NT2/D1 (cell line): ENCODE results near the gene ACVR1.

Experiments
- SUZ12 ChIP-seq: IDR thresholded peaks from 2 replicates; pipeline ENCODE4 v1.6.1; 2011; ENCODE audit not compliant: insufficient read length, insufficient read depth; ENCODE audit errors: extremely low read depth
- YY1 ChIP-seq: IDR thresholded peaks from 2 replicates; pipeline ENCODE4 v1.6.1; 2011; ENCODE audit not compliant: insufficient read length, insufficient read depth
- ZNF274 ChIP-seq: IDR thresholded peaks from 2 replicates; pipeline ENCODE4 v1.6.1; 2011; ENCODE audit warnings: mild to moderate bottlenecking, low read depth, low read length

GRCh38 chr2:157699806-157700205, 176.3 kb downstream of the ACVR1 start:
- TF ChIP-seq YY1 (no peak), SUZ12 (no peak), ZNF274 (no peak)
